ENCODE measurements around the gene NPRL2. TPM values are rescaled to one million over a fixed set of nuclear protein-coding genes. Genes with fewer than 3 reads are reported as not detected.

The NPRL2 gene
- total RNA-seq, 2 donors from 2014 or later = 27.0 to 30.9 TPM

DNA sequence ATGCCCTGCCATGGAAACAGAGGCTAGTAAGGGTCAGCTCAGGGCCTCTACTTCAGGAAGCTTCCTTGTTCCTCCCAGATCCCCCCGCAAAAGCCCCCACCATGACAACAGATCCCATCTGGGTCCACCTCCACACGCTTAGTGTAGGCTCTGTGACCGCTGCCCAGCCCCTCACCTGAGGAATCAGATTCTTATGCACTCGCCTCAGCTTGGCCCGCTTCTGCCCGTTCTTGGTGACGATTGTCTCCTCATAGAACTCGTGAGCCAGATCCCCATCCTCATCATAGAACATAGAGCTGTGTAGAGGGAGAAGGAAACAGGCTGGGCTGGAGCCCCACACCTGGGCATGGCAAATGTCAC lies 24.4 kb downstream of the NPRL2 start:
- Histone ChIP-seq H3K4me3 (no peak overlapping the region), H3K36me3 (replicated peaks in 1 of 2; ENCODE audit: insufficient read depth in 1 of 2, low read depth in 2 of 2) (peaks cover 7 to 15% of the 10 kb centered on the region in 2 donors), H3K27ac (no peak overlapping the region), H3K9me3 (no peaks in the 10 kb centered on the region), H3K4me1 (peaks cover 52% of the 10 kb centered on the region), H3K27me3 (no peaks in the 10 kb centered on the region)
- intact Hi-C loops (cut with DNase I) = no loop called here
- DNase-seq (no peak), ATAC-seq (no peak)
- TF ChIP-seq POLR2A (IDR thresholded peaks at IDR 0.05) = no peak
- TF ChIP-seq, protein P1, sequence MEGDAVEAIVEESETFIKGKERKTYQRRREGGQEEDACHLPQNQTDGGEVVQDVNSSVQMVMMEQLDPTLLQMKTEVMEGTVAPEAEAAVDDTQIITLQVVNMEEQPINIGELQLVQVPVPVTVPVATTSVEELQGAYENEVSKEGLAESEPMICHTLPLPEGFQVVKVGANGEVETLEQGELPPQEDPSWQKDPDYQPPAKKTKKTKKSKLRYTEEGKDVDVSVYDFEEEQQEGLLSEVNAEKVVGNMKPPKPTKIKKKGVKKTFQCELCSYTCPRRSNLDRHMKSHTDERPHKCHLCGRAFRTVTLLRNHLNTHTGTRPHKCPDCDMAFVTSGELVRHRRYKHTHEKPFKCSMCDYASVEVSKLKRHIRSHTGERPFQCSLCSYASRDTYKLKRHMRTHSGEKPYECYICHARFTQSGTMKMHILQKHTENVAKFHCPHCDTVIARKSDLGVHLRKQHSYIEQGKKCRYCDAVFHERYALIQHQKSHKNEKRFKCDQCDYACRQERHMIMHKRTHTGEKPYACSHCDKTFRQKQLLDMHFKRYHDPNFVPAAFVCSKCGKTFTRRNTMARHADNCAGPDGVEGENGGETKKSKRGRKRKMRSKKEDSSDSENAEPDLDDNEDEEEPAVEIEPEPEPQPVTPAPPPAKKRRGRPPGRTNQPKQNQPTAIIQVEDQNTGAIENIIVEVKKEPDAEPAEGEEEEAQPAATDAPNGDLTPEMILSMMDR (IDR thresholded peaks at IDR 0.05) = no peak
- 73 to 82% methylated on average over 8 of the region's 8 CpGs for WGBS, 2 donors

DNA sequence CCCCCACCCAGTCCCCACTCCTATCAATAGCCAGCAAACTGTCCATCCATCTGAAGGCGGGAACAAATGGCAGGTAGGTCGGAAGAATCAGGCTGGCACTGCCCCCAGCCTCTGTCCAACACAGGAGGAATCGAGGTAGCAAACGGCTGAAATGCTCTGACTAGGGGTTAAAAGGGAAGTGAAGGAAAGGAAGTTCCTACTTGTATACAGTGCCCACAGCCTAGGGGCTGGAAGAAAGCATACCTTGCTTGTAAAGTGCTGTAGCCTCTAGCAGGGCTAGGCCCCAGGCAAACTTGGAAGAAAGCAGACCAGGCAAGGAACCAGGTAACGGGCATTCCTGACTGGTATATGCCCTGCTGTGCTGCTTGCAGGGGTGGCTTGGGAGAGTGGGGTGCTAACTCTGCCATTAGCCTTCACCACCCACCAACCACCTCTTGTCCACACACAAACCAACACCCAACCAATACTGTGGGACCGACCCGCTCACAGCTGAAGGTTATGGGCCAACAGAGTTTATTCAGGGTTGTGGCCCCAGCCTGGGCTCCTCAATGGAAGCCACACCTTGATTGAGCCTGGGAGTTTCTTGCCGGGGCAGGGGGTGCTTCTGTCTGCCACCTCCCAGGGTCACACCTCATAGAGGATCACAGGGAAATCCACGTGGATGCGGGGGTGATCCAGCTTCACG lies 24.9 kb downstream of the NPRL2 start:
- Histone ChIP-seq H3K4me1 (peaks cover 53% of the 10 kb centered on the region), H3K27me3 (no peaks in the 10 kb centered on the region), H3K4me3 (no peak overlapping the region), H3K9me3 (no peaks in the 10 kb centered on the region), H3K27ac (no peak overlapping the region), H3K36me3 (replicated peaks in 1 of 2; ENCODE audit: insufficient read depth in 1 of 2, low read depth in 2 of 2) (peaks cover 5 to 10% of the 10 kb centered on the region in 2 donors)
- WGBS, 2 donors = 81 to 85% methylated on average over 5 to 11 of the region's 11 CpGs
- TF ChIP-seq, protein P1 (IDR thresholded peaks at IDR 0.05) = no peak
- no peak for TF ChIP-seq POLR2A (IDR thresholded peaks at IDR 0.05)
- intact Hi-C loops (cut with DNase I) = no loop called here
- DNase-seq (no peak), ATAC-seq (no peak)

DNA sequence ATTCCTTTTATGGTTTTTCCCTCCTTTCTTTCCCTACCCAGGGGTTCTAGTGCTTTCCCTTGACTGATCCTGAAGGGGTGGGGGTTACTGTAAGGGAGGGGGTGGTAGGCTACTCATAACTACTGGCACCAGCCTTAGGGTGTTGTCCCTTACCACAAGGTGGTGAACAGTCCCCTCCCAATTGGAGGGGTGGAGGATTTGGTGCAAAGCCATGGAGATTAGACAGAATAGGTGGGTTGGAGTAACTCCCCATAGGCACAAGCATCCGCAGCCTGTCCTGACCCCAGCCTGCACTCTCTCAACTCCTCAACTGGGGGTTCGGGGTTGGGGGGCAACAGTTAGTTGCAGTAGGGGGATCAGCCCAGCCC lies 25.5 kb downstream of the NPRL2 start:
- Histone ChIP-seq H3K9me3 (no peaks in the 10 kb centered on the region), H3K36me3 (replicated peaks in 1 of 2; ENCODE audit: insufficient read depth in 1 of 2, low read depth in 2 of 2) (peaks cover 0 to 4% of the 10 kb centered on the region in 2 donors), H3K27me3 (no peaks in the 10 kb centered on the region), H3K4me1 (peaks cover 58% of the 10 kb centered on the region), H3K27ac (peak overlapping the region in 2 of 4 donors; percentile 43 to 97), H3K4me3 (no peak overlapping the region)
- intact Hi-C loops (cut with DNase I) = no loop called here
- 70 to 78% methylated on average over 2 of the region's 2 CpGs for WGBS, 2 donors
- TF ChIP-seq, protein P1 (IDR thresholded peaks at IDR 0.05) = no peak
- no peak for TF ChIP-seq POLR2A (IDR thresholded peaks at IDR 0.05)
- DNase-seq (no peak), ATAC-seq (no peak)

DNA sequence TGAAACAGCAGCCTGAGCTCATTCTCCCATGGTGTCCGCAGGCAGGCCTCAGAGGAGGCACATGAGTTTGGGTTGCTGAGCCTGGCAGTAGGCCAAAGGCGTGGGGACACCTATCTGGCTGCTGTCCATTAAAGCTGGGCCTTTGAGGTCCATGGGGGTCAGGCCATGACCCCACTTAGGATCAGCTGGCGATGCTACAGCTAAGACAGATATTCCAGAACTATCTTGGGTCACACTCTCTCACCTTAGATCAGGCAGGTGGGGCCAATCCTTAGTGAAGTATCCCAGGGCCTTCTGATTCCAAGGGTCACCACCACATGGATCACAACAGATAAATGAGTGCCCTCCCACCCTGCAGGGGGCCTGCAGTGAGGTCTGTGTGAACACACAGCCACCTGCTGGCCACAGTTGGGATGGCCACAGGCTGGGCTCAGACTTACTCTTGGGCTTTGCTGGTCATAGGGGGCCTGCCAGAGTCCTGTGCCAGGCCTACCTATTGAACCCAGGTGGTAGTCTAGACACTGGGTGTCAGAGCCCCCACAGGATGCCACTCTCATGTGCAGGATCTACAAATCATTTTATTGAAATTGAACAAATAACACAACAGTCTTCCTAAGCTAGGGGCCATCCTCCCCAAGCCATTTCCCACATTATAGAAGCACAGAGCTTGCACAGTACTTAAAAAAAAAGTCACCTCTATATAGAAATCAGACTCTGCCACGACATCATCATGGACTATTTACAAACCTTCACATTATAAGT lies 26.0 kb downstream of the NPRL2 start:
- peak overlapping the region in 3 of 4 donors; percentile 43 to 98 (median 97) for H3K27ac ChIP-seq
- ATAC-seq (no peak), DNase-seq (peak; percentile 64 to 77 (median 64))
- TF ChIP-seq, protein P1 (IDR thresholded peaks at IDR 0.05) = peak; percentile 63 to 81 (median 71)
- TF ChIP-seq POLR2A (IDR thresholded peaks at IDR 0.05) = no peak
- H3K4me3 ChIP-seq = no peak overlapping the region
- WGBS, 2 donors = 45 to 46% methylated on average over 4 of the region's 4 CpGs
- H3K4me1 ChIP-seq = peaks cover 64% of the 10 kb centered on the region
- H3K9me3 ChIP-seq = no peaks in the 10 kb centered on the region
- H3K27me3 ChIP-seq = no peaks in the 10 kb centered on the region
- no peaks in the 10 kb centered on the region for H3K36me3 ChIP-seq (replicated peaks in 1 of 2; ENCODE audit: insufficient read depth in 1 of 2, low read depth in 2 of 2)
- intact Hi-C loops (cut with DNase I) = no loop called here

Measured in body of pancreas (tissue), 4 donors.